ENCODE measurements around the gene WNK1. TPM values are rescaled to one million over a fixed set of nuclear protein-coding genes. Genes with fewer than 3 reads are reported as not detected.
"Not testable (repeated sequence)": the region's sequence is repeated elsewhere in the genome, so short reads cannot be mapped to it uniquely, and the experiment has no call there.

WNK1 gene
- polyA plus RNA-seq, 1 experiment = 38.0 TPM

DNA sequence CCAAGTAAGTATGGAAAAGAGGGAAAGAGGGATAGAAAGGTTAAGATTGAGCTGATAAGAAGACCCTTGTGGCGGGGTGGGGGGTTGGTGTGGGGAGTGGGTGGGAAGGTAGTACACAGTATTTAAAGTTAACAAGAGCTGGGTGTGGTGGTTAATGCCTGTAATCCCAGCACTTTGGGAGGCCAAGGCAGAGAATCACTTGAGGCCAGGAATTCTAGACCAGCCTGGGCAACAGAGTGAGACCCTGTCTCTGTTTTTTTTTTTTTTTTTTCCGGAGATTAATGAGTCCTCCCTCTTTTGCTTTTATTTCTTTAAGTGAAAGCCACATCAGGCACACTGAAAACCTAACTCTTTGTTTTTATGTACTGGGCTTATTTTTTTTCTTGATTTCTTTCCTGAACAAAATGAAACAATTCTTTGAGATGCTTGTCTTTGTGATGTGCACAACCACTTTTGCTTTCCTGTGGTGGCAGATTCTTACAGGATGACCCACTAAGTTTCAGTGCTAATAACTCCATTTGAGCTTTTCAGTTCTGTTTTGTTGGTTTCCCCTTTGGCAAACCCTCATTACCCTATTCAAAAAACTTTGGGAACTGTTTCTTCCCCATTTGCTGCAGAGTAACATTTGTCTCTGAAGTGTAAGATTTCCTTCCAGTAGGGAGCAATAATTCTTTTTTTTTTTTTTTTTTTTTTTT is 54.8 kb downstream of the WNK1 start:
- ChIA-PET CTCF (no interaction called here), POLR2A (interaction anchor here (0.7 kb wide), 2 partner anchors 30 to 52 kb away, joined by 5 to 7 read pairs; no protein-coding TSS in a partner anchor)
- no peaks in the 10 kb centered on the region for H3K27me3 ChIP-seq (ENCODE audit: control insufficient read depth, insufficient read depth, low read length)
- H3K27ac ChIP-seq (ENCODE audit: low read depth, low read length) = no peak overlapping the region
- H3K9me3 ChIP-seq (ENCODE audit: control insufficient read depth, insufficient read depth, low read length) = no peaks in the 10 kb centered on the region; the same call in 1 of the 2 replicates
- no peak for DNase-seq (ENCODE audit: low read depth, low spot score)
- H3K4me3 ChIP-seq (ENCODE audit: low read depth, low read length) = no peak overlapping the region
- TF ChIP-seq, protein P1, sequence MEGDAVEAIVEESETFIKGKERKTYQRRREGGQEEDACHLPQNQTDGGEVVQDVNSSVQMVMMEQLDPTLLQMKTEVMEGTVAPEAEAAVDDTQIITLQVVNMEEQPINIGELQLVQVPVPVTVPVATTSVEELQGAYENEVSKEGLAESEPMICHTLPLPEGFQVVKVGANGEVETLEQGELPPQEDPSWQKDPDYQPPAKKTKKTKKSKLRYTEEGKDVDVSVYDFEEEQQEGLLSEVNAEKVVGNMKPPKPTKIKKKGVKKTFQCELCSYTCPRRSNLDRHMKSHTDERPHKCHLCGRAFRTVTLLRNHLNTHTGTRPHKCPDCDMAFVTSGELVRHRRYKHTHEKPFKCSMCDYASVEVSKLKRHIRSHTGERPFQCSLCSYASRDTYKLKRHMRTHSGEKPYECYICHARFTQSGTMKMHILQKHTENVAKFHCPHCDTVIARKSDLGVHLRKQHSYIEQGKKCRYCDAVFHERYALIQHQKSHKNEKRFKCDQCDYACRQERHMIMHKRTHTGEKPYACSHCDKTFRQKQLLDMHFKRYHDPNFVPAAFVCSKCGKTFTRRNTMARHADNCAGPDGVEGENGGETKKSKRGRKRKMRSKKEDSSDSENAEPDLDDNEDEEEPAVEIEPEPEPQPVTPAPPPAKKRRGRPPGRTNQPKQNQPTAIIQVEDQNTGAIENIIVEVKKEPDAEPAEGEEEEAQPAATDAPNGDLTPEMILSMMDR (IDR thresholded peaks at IDR 0.05; ENCODE audit: low read depth, low read length) = no peak

DNA sequence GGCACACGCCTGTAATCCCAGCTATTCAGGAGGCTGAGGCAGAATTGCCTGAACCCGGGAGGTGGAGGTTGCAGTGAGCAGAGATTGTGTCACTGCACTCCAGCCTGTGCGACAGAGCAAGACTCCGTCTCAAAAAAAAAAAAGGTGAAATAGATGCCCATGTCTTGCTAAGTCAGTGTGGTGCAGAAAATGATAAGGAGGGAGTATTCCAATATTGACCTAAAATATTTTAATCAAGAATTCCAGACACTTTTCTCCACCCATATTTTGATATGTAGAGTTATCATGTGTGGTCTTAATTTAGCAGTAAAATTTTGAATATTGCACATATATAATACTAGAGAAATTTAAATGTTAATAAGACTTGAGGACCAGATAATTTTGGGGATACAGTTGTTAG is 57.7 kb downstream of the WNK1 start:
- Histone ChIP-seq H3K4me3 (ENCODE audit: low read depth, low read length) (no peak overlapping the region), H3K9me3 (ENCODE audit: control insufficient read depth, insufficient read depth, low read length) (no peaks in the 10 kb centered on the region; the same call in 1 of the 2 replicates), H3K27me3 (ENCODE audit: control insufficient read depth, insufficient read depth, low read length) (no peaks in the 10 kb centered on the region), H3K27ac (ENCODE audit: low read depth, low read length) (no peak overlapping the region)
- ChIA-PET CTCF (interaction anchor here (2.2 to 2.4 kb wide), 2 partner anchors 58 to 240 kb away, joined by 9 to 10 read pairs; partner anchors contain the start of gene WNK1), POLR2A (no interaction called here)
- no peak for DNase-seq (ENCODE audit: low read depth, low spot score)
- TF ChIP-seq, protein P1 (IDR thresholded peaks at IDR 0.05; ENCODE audit: low read depth, low read length) = no peak

DNA sequence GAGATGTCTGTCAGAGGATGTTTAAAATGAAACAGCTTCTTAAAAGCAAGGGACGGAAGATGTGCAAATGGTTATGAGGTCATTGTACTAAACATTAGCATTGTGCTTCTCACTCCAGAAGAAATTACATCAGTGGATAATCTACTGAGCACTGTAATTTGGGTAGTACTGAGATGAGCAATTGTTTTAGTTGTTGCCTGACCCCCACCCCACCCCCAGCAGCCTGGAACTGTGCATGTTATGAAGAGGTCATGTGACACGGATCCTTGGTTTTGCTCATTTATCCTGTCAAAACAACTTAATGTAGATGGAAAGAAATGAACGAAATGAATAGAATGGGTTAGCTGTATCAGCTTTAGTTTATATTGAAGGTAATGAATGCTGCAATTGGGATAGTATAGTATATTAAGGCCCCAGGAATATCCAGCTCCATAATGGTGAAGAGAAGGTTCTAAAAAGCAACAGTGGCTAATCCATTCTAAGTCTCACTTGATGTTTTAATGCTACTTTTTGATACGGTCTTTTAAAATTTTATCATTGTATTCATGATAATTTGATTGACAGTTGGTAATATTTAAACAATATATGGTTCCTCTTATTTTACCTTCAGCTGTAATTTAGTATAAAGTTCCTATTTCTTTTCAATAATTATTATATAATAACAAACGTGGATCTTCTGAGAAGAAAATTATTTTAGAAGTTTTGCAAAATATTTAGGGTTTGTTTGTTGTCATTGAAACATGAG is 58.5 kb downstream of the WNK1 start:
- POLR2A ChIA-PET = no interaction called here

DNA sequence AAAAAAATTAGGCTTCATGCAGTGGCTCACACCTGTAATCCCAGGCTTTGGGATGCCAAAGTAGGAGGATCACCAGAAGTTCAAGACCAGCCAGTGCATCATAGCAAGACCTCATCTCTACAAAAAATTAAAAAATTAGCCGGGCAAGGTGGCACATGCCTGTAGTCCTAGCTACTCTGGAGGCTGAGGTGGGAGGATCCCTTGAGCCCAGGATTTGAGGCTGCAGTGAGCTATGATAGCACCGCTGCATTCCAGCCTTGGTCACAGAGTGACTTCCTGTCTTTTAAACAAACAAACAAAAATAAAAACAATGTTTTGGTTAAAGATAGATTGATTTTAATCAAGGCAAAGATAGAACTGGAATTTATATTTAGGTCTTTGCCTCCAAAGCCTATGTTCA is 60.6 kb downstream of the WNK1 start:
- H3K4me3 ChIP-seq (ENCODE audit: low read depth, low read length) = no peak overlapping the region
- TF ChIP-seq, protein P1 (IDR thresholded peaks at IDR 0.05; ENCODE audit: low read depth, low read length) = no peak
- POLR2A ChIA-PET = no interaction called here
- no peaks in the 10 kb centered on the region for H3K27me3 ChIP-seq (ENCODE audit: control insufficient read depth, insufficient read depth, low read length)
- no peak for DNase-seq (ENCODE audit: low read depth, low spot score)
- CTCF ChIA-PET = interaction anchor here (1.1 to 5.1 kb wide), 9 partner anchors 9 to 237 kb away, joined by 3 to 55 read pairs (median 11); partner anchors contain the start of gene WNK1
- no peaks in the 10 kb centered on the region for H3K9me3 ChIP-seq (ENCODE audit: control insufficient read depth, insufficient read depth, low read length)
- no peak overlapping the region for H3K27ac ChIP-seq (ENCODE audit: low read depth, low read length)

More for the DNA sequence above, 58.5 kb downstream of the WNK1 start:
- Histone ChIP-seq H3K27ac (ENCODE audit: low read depth, low read length) (no peak overlapping the region), H3K4me3 (ENCODE audit: low read depth, low read length) (no peak overlapping the region), H3K9me3 (ENCODE audit: control insufficient read depth, insufficient read depth, low read length) (no peaks in the 10 kb centered on the region; the same call in 1 of the 2 replicates), H3K27me3 (ENCODE audit: control insufficient read depth, insufficient read depth, low read length) (no peaks in the 10 kb centered on the region)
- CTCF ChIA-PET = interaction anchor here (0.9 to 2.4 kb wide), 3 partner anchors 54 to 241 kb away, joined by 3 to 10 read pairs (median 9); partner anchors contain the start of gene WNK1
- TF ChIP-seq, protein P1 (IDR thresholded peaks at IDR 0.05; ENCODE audit: low read depth, low read length) = no peak
- DNase-seq (ENCODE audit: low read depth, low spot score) = no peak

DNA sequence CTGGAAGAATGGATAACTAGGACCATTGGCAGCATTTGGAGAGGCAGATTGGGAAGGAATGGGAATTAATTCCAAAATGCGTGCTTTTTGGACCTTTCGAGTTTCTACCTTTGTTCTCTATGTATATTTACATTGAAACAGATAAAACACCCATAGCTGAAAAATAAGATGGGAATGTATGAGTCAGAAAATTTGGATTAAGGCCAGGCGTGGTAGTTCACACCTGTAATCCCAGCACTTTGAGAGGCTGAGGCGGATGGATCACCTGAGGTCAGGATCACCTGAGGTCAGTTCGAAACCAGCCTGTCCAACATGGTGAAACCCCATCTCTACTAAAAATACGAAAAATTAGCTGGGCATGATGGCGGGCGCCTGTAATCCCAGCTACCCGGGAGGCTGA is 65.1 kb downstream of the WNK1 start:
- DNase-seq (ENCODE audit: low read depth, low spot score); H3K9me3 ChIP-seq (ENCODE audit: control insufficient read depth, insufficient read depth, low read length); H3K27ac ChIP-seq (ENCODE audit: low read depth, low read length); H3K27me3 ChIP-seq (ENCODE audit: control insufficient read depth, insufficient read depth, low read length); POLR2A ChIA-PET; H3K4me3 ChIP-seq (ENCODE audit: low read depth, low read length): not testable (repeated sequence)
- CTCF ChIA-PET = interaction anchor here (0.6 to 5.1 kb wide), 17 partner anchors 10 to 766 kb away, joined by 3 to 55 read pairs (median 10); partner anchors contain the start of genes RAD52 and WNK1
